GM12878 (cell line): Measurements from ENCODE around the gene DPP9. TPM values are rescaled to one million over a fixed set of nuclear protein-coding genes. Genes with fewer than 3 reads are reported as not detected.
A peak's percentile ranks its signal among the peaks of the same experiment; 100 is the strongest.

Source experiments
- ATF7 ChIP-seq: fragments of 450-650 bp; IDR thresholded peaks from 2 replicates; pipeline ENCODE4 v1.6.1; 2016; ENCODE audit warnings: low read depth, mild to moderate bottlenecking
- BRCA1 ChIP-seq: IDR thresholded peaks from 2 replicates; pipeline ENCODE4 v1.6.1; 2011; ENCODE audit warnings: low read depth, low read length, improper control_type of control experiment
- CBX3 ChIP-seq: fragments of 200-600 bp; sonication (generic); IDR thresholded peaks from 2 replicates; pipeline ENCODE4 v1.6.1; 2016; ENCODE audit warnings: low read depth, borderline replicate concordance
- EED ChIP-seq: sonication (generic); IDR thresholded peaks from 2 replicates; pipeline ENCODE4 v1.6.1; 2016; ENCODE audit warnings: antibody characterized with exemption, low read depth
- EZH2 ChIP-seq: IDR thresholded peaks from 2 replicates; pipeline ENCODE4 v1.6.1; 2012; ENCODE audit warnings: low read depth, mild to moderate bottlenecking, control low read depth, inconsistent platforms, low read length, borderline replicate concordance; ENCODE audit not compliant: control insufficient read depth
- GATAD2B ChIP-seq: fragments of 450-650 bp; conservative IDR thresholded peaks from 2 replicates; pipeline ENCODE4 v1.6.1; 2017; ENCODE audit warnings: low read depth, mild to moderate bottlenecking, moderate library complexity
- HDGF ChIP-seq: fragments of 450-650 bp; IDR thresholded peaks from 2 replicates; pipeline ENCODE4 v1.6.1; 2016; ENCODE audit warnings: antibody characterized with exemption
- LARP7 ChIP-seq: fragments of 450-650 bp; IDR thresholded peaks from 2 replicates; pipeline ENCODE4 v1.6.1; 2017; ENCODE audit warnings: mild to moderate bottlenecking
- NR2C1 ChIP-seq: fragments of 450-650 bp; IDR thresholded peaks from 2 replicates; pipeline ENCODE4 v1.6.1; 2017; ENCODE audit warnings: antibody characterized with exemption, mild to moderate bottlenecking, moderate library complexity
- RAD51 ChIP-seq: fragments of 450-650 bp; IDR thresholded peaks from 2 replicates; pipeline ENCODE4 v1.6.1; 2016; ENCODE audit warnings: moderate library complexity, mild to moderate bottlenecking, inconsistent platforms
- RFX5 ChIP-seq: IDR thresholded peaks from 2 replicates; pipeline ENCODE4 v1.6.1; 2011; ENCODE audit warnings: low read depth, low read length, improper control_type of control experiment
- SMARCA5 ChIP-seq: fragments of 450-650 bp; IDR thresholded peaks from 2 replicates; pipeline ENCODE4 v1.6.1; 2017; ENCODE audit warnings: mild to moderate bottlenecking
- SPI1 ChIP-seq: IDR thresholded peaks from 2 replicates; pipeline ENCODE4 v1.6.1; 2011; ENCODE audit warnings: low read depth, mild to moderate bottlenecking, low read length, moderate library complexity, borderline replicate concordance; ENCODE audit not compliant: insufficient read depth
- SUZ12 ChIP-seq: fragments of 200-600 bp; sonication (generic); IDR thresholded peaks from one replicate; pipeline ENCODE4 v1.6.1; 2018; ENCODE audit warnings: antibody characterized with exemption, mild to moderate bottlenecking; ENCODE audit not compliant: unreplicated experiment
- TAF1 ChIP-seq: IDR thresholded peaks from 2 replicates; pipeline ENCODE4 v1.6.1; 2011; ENCODE audit warnings: mild to moderate bottlenecking, low read depth, low read length, borderline replicate concordance
- YBX1 ChIP-seq: fragments of 450-650 bp; IDR thresholded peaks from 2 replicates; pipeline ENCODE4 v1.6.1; 2016; ENCODE audit warnings: antibody characterized with exemption
- ZNF207 ChIP-seq: fragments of 450-650 bp; IDR thresholded peaks from 2 replicates; pipeline ENCODE4 v1.6.1; 2014; ENCODE audit warnings: antibody characterized with exemption, mild to moderate bottlenecking, borderline replicate concordance
- ZSCAN29 ChIP-seq: fragments of 450-650 bp; IDR thresholded peaks from 2 replicates; pipeline ENCODE4 v1.6.1; 2017; ENCODE audit warnings: mild to moderate bottlenecking, moderate library complexity
- polyA plus RNA-seq, 11 experiments: library from polyadenylated mRNA; depleted of rRNA in 4 of 11; unstranded in 6 of 11; stranded (reverse) in 5 of 11; fragments of >200 nt; fragmentation: Nextera tagmentation in 4 of 11; fragmentation: Illumina TruSeq in 1 of 11; extraction: Ambion mirVana in 4 of 11; extraction: Trizol in 1 of 11; gene quantifications; 1 replicate in 1 of 11; 2 replicates in 10 of 11; pipeline versions ENCODE4 v1.2.1 to v1.2.3, GENCODE V29; 2011 to 2016; ENCODE audit warnings: inconsistent platforms in 2 of 11, missing spikeins in 2 of 11, low read depth in 1 of 11
- total RNA-seq, 4 experiments: library from RNA; depleted of rRNA in 3 of 4; stranded (reverse); fragments of >200 nt in 3 of 4; fragmentation: Illumina TruSeq in 1 of 4; extraction: Trizol in 1 of 4; gene quantifications; 2 replicates each; pipeline versions ENCODE4 v1.2.1 to v1.2.3, GENCODE V29; 2013 to 2021
- TF ChIP-seq, protein P1 (sequence below): fragments of 450-650 bp; IDR thresholded peaks from 2 replicates; pipeline ENCODE4 v1.6.1; 2017; ENCODE audit warnings: mild to moderate bottlenecking, moderate library complexity
- TF ChIP-seq, protein P2 (sequence below): fragments of 450-650 bp; IDR thresholded peaks from 2 replicates; pipeline ENCODE4 v1.6.1; 2017; ENCODE audit warnings: borderline replicate concordance
- TF ChIP-seq, protein P3 (sequence below): IDR thresholded peaks from 2 replicates; pipeline ENCODE4 v1.6.1; 2011; ENCODE audit warnings: low read depth, low read length, improper control_type of control experiment, borderline replicate concordance
- TF ChIP-seq, protein P4 (sequence below): fragments of 450-650 bp; IDR thresholded peaks from 2 replicates; pipeline ENCODE4 v1.6.1; 2018; ENCODE audit warnings: borderline replicate concordance, mild to moderate bottlenecking; ENCODE audit not compliant: partially characterized antibody

Gene DPP9
- total and polyA plus RNA-seq, 10 of the 15 experiments (the other 5 are each of a cell fraction or from before 2014, with no cell fraction given): 0.64 to 58.6 (median 27.6) TPM

DNA sequence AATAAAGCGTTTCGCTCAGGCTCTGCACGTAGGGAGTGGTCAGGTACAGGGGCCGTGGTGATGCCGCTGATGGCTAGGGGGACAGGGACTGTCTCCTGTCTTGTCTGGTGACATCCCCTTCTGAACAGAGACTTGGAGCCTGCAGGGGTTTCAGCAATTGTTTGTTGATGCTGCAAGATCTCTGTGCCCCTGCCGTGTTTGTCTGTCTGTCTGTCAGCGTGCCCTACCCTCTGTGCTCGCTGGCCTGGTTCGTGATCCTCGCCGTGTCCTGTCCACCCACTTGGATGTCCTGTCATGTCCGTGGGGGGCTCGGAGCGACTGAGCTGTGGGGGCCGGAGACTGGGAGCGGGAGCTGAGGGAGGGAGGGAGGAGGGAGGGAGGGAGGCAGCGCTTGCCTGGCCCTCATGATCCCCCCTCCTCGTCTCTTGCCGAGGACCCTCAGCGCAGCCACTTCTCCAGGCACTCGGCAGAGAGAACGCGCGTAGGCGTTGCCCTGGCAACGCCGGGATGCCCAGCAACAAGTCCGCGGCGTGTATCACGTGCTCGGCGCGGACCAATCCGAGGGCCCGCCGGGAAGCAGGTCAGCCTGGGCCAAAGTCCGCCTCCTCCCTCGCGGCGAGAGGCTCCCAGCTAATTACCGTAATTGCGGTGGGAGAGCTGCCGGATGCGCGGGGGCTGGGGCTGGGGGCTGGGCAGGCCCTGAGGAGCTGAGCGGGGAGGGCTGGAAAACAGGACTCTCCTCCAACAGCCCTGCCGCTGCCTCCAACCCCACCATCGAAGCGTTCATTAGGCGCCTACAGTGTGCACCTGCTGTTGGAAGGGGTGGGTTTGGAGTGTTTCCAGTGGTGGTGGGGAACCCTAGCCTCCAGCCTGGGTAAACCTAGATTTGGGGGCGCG, 36.0 kb upstream of the DPP9 start (continued):
- TF ChIP-seq, protein P1, sequence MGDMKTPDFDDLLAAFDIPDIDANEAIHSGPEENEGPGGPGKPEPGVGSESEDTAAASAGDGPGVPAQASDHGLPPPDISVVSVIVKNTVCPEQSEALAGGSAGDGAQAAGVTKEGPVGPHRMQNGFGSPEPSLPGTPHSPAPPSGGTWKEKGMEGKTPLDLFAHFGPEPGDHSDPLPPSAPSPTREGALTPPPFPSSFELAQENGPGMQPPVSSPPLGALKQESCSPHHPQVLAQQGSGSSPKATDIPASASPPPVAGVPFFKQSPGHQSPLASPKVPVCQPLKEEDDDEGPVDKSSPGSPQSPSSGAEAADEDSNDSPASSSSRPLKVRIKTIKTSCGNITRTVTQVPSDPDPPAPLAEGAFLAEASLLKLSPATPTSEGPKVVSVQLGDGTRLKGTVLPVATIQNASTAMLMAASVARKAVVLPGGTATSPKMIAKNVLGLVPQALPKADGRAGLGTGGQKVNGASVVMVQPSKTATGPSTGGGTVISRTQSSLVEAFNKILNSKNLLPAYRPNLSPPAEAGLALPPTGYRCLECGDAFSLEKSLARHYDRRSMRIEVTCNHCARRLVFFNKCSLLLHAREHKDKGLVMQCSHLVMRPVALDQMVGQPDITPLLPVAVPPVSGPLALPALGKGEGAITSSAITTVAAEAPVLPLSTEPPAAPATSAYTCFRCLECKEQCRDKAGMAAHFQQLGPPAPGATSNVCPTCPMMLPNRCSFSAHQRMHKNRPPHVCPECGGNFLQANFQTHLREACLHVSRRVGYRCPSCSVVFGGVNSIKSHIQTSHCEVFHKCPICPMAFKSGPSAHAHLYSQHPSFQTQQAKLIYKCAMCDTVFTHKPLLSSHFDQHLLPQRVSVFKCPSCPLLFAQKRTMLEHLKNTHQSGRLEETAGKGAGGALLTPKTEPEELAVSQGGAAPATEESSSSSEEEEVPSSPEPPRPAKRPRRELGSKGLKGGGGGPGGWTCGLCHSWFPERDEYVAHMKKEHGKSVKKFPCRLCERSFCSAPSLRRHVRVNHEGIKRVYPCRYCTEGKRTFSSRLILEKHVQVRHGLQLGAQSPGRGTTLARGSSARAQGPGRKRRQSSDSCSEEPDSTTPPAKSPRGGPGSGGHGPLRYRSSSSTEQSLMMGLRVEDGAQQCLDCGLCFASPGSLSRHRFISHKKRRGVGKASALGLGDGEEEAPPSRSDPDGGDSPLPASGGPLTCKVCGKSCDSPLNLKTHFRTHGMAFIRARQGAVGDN: no peak
- peak; percentile 39; the same call in 1 of the 2 replicates for TF ChIP-seq LARP7
- no peak for TF ChIP-seq EZH2
- TF ChIP-seq ZSCAN29: no peak
- TF ChIP-seq ZNF207: no peak
- TF ChIP-seq CBX3: no peak
- TF ChIP-seq, protein P2, sequence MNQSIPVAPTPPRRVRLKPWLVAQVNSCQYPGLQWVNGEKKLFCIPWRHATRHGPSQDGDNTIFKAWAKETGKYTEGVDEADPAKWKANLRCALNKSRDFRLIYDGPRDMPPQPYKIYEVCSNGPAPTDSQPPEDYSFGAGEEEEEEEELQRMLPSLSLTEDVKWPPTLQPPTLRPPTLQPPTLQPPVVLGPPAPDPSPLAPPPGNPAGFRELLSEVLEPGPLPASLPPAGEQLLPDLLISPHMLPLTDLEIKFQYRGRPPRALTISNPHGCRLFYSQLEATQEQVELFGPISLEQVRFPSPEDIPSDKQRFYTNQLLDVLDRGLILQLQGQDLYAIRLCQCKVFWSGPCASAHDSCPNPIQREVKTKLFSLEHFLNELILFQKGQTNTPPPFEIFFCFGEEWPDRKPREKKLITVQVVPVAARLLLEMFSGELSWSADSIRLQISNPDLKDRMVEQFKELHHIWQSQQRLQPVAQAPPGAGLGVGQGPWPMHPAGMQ: no peak
- TF ChIP-seq RAD51: peak; percentile 90
- peak; percentile 30; the same call in 1 of the 2 replicates for TF ChIP-seq GATAD2B
- TF ChIP-seq, protein P3, sequence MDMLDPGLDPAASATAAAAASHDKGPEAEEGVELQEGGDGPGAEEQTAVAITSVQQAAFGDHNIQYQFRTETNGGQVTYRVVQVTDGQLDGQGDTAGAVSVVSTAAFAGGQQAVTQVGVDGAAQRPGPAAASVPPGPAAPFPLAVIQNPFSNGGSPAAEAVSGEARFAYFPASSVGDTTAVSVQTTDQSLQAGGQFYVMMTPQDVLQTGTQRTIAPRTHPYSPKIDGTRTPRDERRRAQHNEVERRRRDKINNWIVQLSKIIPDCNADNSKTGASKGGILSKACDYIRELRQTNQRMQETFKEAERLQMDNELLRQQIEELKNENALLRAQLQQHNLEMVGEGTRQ: peak; percentile 81
- TF ChIP-seq RFX5: peak; percentile 94
- no peak for TF ChIP-seq BRCA1
- no peak; the same call in 1 of the 2 replicates for TF ChIP-seq EED
- TF ChIP-seq TAF1: no peak
- no peak for TF ChIP-seq YBX1
- TF ChIP-seq NR2C1: no peak
- TF ChIP-seq SPI1: no peak
- TF ChIP-seq SMARCA5: no peak
- TF ChIP-seq SUZ12: no peak
- TF ChIP-seq ATF7: no peak; the same call in 1 of the 2 replicates
- TF ChIP-seq HDGF: peak; percentile 50; the same call in 1 of the 2 replicates
- TF ChIP-seq, protein P4, sequence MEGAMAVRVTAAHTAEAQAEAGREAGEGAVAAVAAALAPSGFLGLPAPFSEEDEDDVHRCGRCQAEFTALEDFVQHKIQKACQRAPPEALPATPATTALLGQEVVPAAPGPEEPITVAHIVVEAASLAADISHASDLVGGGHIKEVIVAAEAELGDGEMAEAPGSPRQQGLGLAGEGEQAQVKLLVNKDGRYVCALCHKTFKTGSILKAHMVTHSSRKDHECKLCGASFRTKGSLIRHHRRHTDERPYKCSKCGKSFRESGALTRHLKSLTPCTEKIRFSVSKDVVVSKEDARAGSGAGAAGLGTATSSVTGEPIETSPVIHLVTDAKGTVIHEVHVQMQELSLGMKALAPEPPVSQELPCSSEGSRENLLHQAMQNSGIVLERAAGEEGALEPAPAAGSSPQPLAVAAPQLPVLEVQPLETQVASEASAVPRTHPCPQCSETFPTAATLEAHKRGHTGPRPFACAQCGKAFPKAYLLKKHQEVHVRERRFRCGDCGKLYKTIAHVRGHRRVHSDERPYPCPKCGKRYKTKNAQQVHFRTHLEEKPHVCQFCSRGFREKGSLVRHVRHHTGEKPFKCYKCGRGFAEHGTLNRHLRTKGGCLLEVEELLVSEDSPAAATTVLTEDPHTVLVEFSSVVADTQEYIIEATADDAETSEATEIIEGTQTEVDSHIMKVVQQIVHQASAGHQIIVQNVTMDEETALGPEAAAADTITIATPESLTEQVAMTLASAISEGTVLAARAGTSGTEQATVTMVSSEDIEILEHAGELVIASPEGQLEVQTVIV: no peak
